Neural progenitor cell (in vitro differentiated cells): ENCODE data around the gene CDK8. TPM values are rescaled to one million over a fixed set of nuclear protein-coding genes. Genes with fewer than 3 reads are reported as not detected.

Experiments
- DNase-seq: peaks from one replicate; pipeline ENCODE4 v3.0.0-alpha.2; 2016; ENCODE audit warnings: low spot score
- H2AFZ ChIP-seq: fragments of 200-600 bp; sonication (generic); replicated peaks from 2 replicates; pipeline ENCODE4 v1.6.1; 2016; ENCODE audit warnings: antibody characterized with exemption
- H3F3A ChIP-seq: fragments of 200-600 bp; sonication (generic); 2 replicates; pipeline ENCODE4 v1.6.1; 2016; ENCODE audit warnings: antibody characterized with exemption, low read depth
- H3K27ac ChIP-seq: fragments of 200-600 bp; sonication (generic); 2 replicates; pipeline ENCODE4 v1.5.1; 2016; ENCODE audit warnings: mild to moderate bottlenecking
- H3K27me3 ChIP-seq: fragments of 200-600 bp; sonication (generic); 2 replicates; pipeline ENCODE4 v1.6.1; 2016; ENCODE audit warnings: mild to moderate bottlenecking, moderate library complexity
- H3K36me3 ChIP-seq: fragments of 200-600 bp; sonication (generic); 2 replicates; pipeline ENCODE4 v1.5.1; 2016
- H3K4me1 ChIP-seq: fragments of 200-600 bp; sonication (generic); 2 replicates; pipeline ENCODE4 v1.6.1; 2016; ENCODE audit warnings: mixed run types
- H3K4me2 ChIP-seq: fragments of 200-600 bp; sonication (generic); 2 replicates; pipeline ENCODE4 v1.6.1; 2016
- H3K4me3 ChIP-seq: fragments of 200-600 bp; sonication (generic); 2 replicates; pipeline ENCODE4 v1.5.1; 2016
- H3K79me2 ChIP-seq: fragments of 200-600 bp; sonication (generic); 2 replicates; pipeline ENCODE4 v1.6.1; 2016; ENCODE audit warnings: low read depth
- H3K9ac ChIP-seq: fragments of 200-600 bp; sonication (generic); 2 replicates; pipeline ENCODE4 v1.6.1; 2016
- H3K9me3 ChIP-seq: fragments of 200-600 bp; sonication (generic); 2 replicates; pipeline ENCODE4 v1.5.1; 2016; ENCODE audit warnings: low read depth
- H4K20me1 ChIP-seq: fragments of 200-600 bp; sonication (generic); 2 replicates; pipeline ENCODE4 v1.6.1; 2016; ENCODE audit warnings: low read depth
- H3K27ac Mint-ChIP-seq: 3 replicates; pipeline ENCODE4 v1.8.0; 2021; ENCODE audit warnings: mixed read lengths
- H3K27me3 Mint-ChIP-seq: 2 replicates; pipeline ENCODE4 v1.8.0; 2022; ENCODE audit warnings: low read depth, mild to moderate bottlenecking, inconsistent platforms, moderate library complexity, mixed read lengths; ENCODE audit not compliant: insufficient read depth
- H3K36me3 Mint-ChIP-seq: 3 replicates; pipeline ENCODE4 v1.8.0; 2021; ENCODE audit warnings: mixed read lengths
- H3K4me1 Mint-ChIP-seq: 3 replicates; pipeline ENCODE4 v1.8.0; 2021; ENCODE audit warnings: mixed read lengths
- H3K4me3 Mint-ChIP-seq: 3 replicates; pipeline ENCODE4 v1.8.0; 2021; ENCODE audit warnings: mild to moderate bottlenecking, moderate library complexity, mixed read lengths
- H3K9me3 Mint-ChIP-seq: 3 replicates; pipeline ENCODE4 v1.8.0; 2020; ENCODE audit warnings: mixed read lengths
- EZH2 ChIP-seq: fragments of 200-600 bp; sonication (generic); IDR thresholded peaks from 2 replicates; pipeline ENCODE4 v1.6.1; 2017; ENCODE audit warnings: antibody characterized with exemption, mild to moderate bottlenecking, moderate library complexity
- EZH2phosphoT487 ChIP-seq: fragments of 200-600 bp; sonication (generic); IDR thresholded peaks from 2 replicates; pipeline ENCODE4 v1.6.1; 2017; ENCODE audit warnings: antibody characterized with exemption
- total RNA-seq: library from RNA; depleted of rRNA; stranded (reverse); fragments of >200 nt; gene quantifications from 2 replicates; pipeline ENCODE4 v1.2.3, GENCODE V29; 2015; ENCODE audit warnings: low replicate concordance
- TF ChIP-seq, protein P1 (sequence below): fragments of 200-600 bp; sonication (generic); IDR thresholded peaks from 2 replicates; pipeline ENCODE4 v1.5.1; 2017; ENCODE audit warnings: antibody characterized with exemption, mild to moderate bottlenecking

CDK8 gene
- total RNA-seq, 1 donor from 2014 or later, result 69.3 TPM

DNA sequence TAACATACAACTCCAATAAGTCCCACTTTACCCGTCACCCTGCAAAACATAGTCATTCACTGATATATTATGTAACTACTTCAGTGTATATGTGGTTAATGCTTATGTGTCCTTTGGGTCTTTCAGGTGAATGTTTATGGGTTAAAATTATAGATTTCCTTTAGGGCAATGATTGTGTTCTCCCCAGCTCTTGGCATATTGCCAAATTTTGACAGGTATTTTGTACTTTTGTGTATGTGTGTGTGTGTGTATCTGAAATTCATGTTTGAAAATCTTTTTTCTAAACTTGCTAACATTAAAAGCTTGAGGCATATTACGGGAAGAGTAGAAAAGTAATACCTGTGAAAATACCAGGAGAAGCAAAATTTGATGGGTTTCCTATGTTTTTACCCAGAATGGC, 8.2 kb downstream of the CDK8 start:
- no peak for DNase-seq
- Histone ChIP-seq H4K20me1 (peaks cover 74% of the 10 kb centered on the region), H3K4me1 (peaks cover 27% of the 10 kb centered on the region), H3K36me3 (no peaks in the 10 kb centered on the region), H3K79me2 (peaks cover 100% of the 10 kb centered on the region), H3K9me3 (no peaks in the 10 kb centered on the region), H2AFZ (no peak overlapping the region), H3F3A (no peaks in the 10 kb centered on the region), H3K9ac (no peak overlapping the region), H3K27me3 (no peaks in the 10 kb centered on the region), H3K4me2 (no peak overlapping the region), H3K27ac (no peak overlapping the region), H3K4me3 (no peak overlapping the region)
- TF ChIP-seq, protein P1, sequence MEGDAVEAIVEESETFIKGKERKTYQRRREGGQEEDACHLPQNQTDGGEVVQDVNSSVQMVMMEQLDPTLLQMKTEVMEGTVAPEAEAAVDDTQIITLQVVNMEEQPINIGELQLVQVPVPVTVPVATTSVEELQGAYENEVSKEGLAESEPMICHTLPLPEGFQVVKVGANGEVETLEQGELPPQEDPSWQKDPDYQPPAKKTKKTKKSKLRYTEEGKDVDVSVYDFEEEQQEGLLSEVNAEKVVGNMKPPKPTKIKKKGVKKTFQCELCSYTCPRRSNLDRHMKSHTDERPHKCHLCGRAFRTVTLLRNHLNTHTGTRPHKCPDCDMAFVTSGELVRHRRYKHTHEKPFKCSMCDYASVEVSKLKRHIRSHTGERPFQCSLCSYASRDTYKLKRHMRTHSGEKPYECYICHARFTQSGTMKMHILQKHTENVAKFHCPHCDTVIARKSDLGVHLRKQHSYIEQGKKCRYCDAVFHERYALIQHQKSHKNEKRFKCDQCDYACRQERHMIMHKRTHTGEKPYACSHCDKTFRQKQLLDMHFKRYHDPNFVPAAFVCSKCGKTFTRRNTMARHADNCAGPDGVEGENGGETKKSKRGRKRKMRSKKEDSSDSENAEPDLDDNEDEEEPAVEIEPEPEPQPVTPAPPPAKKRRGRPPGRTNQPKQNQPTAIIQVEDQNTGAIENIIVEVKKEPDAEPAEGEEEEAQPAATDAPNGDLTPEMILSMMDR, result no peak
- TF ChIP-seq EZH2 (no peak), EZH2phosphoT487 (no peak)
- H3K36me3 Mint-ChIP-seq, result peaks cover 9% of the 10 kb centered on the region
- no peak overlapping the region for H3K4me3 Mint-ChIP-seq
- H3K4me1 Mint-ChIP-seq, result peaks cover 12% of the 10 kb centered on the region
- H3K9me3 Mint-ChIP-seq, result peaks cover 13% of the 10 kb centered on the region
- no peaks in the 10 kb centered on the region for H3K27me3 Mint-ChIP-seq
- H3K27ac Mint-ChIP-seq, result no peak overlapping the region

DNA sequence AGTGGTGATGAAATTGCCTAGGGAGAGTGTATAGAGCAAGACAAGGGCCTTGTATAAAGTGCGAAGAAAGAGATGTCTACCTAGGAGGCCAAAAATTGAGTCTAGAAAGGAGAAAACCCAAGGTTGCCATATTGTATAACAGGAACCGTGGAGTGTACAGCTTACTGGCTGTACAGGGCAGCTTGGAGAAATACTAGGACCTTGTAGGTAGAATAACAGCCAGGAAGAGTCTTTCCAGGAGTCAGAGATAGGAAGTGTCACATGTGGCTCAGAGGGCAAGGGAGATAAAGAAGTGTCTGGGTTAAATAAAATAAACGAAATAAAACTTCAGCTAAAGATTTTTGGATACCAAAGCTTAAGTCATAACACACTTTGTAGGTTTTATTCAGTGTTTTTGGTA, 12.4 kb downstream of the CDK8 start:
- no peak overlapping the region for H3K4me2 ChIP-seq
- Mint-ChIP-seq H3K27ac (no peak overlapping the region), H3K4me3 (no peak overlapping the region), H3K36me3 (peaks cover 11% of the 10 kb centered on the region), H3K9me3 (peaks cover 20% of the 10 kb centered on the region), H3K4me1 (no peaks in the 10 kb centered on the region), H3K27me3 (no peaks in the 10 kb centered on the region)
- H3K9ac ChIP-seq, result no peak overlapping the region
- TF ChIP-seq EZH2phosphoT487, result no peak
- TF ChIP-seq, protein P1, result no peak
- no peak for TF ChIP-seq EZH2
- H3K79me2 ChIP-seq, result peaks cover 100% of the 10 kb centered on the region
- H3K27me3 ChIP-seq, result no peaks in the 10 kb centered on the region
- no peak overlapping the region for H3K4me3 ChIP-seq
- no peak overlapping the region for H2AFZ ChIP-seq
- H3K36me3 ChIP-seq, result no peaks in the 10 kb centered on the region
- H3K27ac ChIP-seq, result no peak overlapping the region
- H3K4me1 ChIP-seq, result no peaks in the 10 kb centered on the region
- peaks cover 67% of the 10 kb centered on the region for H4K20me1 ChIP-seq
- H3K9me3 ChIP-seq, result no peaks in the 10 kb centered on the region
- no peak for DNase-seq
- H3F3A ChIP-seq, result no peaks in the 10 kb centered on the region

DNA sequence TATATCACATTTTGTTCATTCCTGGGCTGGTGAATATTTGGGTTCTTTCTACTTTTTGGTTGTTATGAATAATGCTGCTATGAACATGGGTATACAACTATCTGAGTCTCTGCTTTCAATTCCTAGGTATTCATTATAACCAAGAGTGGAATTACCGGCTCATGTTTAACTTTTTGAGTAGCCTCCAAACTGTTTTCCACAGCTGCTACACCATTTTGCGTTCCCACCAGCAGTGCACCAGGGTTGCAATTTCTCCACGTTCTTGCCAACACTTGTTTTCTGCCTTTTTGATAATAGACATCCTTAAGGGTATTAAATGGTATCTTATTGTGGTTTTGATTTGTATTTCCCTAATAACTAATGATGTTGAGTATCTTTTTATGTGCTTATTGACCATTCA, 16.8 kb downstream of the CDK8 start:
- Histone ChIP-seq H3K4me3 (no peak overlapping the region), H4K20me1 (peaks cover 65% of the 10 kb centered on the region), H2AFZ (no peak overlapping the region), H3F3A (no peaks in the 10 kb centered on the region), H3K27me3 (no peaks in the 10 kb centered on the region), H3K36me3 (no peaks in the 10 kb centered on the region), H3K79me2 (peaks cover 100% of the 10 kb centered on the region), H3K4me2 (no peak overlapping the region), H3K27ac (no peak overlapping the region), H3K9me3 (no peaks in the 10 kb centered on the region), H3K9ac (no peak overlapping the region), H3K4me1 (no peaks in the 10 kb centered on the region)
- H3K4me3 Mint-ChIP-seq, result no peak overlapping the region
- no peak for DNase-seq
- no peak overlapping the region for H3K27ac Mint-ChIP-seq
- H3K9me3 Mint-ChIP-seq, result peaks cover 15% of the 10 kb centered on the region
- H3K4me1 Mint-ChIP-seq, result no peaks in the 10 kb centered on the region
- TF ChIP-seq EZH2phosphoT487 (no peak), EZH2 (no peak)
- TF ChIP-seq, protein P1, result no peak
- peaks cover 7% of the 10 kb centered on the region for H3K36me3 Mint-ChIP-seq
- no peaks in the 10 kb centered on the region for H3K27me3 Mint-ChIP-seq

DNA sequence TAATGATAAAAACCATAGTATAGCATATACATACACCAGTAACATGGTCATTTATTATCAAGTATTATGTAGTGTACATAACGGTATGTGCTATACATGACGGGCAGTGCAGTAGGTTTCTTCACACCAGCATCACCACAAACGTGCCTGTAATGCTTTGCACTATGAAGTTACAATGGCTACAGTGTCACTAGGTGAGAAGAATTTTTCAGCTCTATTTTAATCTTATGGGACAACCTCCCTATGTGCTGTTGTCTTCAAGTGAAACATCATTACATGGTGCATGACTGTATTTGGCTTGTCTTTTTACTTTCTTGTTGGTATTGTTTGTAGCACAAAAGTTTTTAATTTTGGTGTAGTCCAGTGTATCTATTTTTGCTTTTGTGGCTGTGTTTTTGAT, 18.7 kb downstream of the CDK8 start:
- Histone ChIP-seq H3F3A (no peaks in the 10 kb centered on the region), H4K20me1 (peaks cover 62% of the 10 kb centered on the region)
- TF ChIP-seq, protein P1, result no peak
- no peak for TF ChIP-seq EZH2
- no peak for TF ChIP-seq EZH2phosphoT487

More for the DNA sequence above, 18.7 kb downstream of the CDK8 start:
- Histone ChIP-seq H3K4me3 (no peak overlapping the region), H3K4me2 (no peak overlapping the region), H3K27ac (no peak overlapping the region), H3K9ac (no peak overlapping the region), H3K27me3 (no peaks in the 10 kb centered on the region), H3K9me3 (no peaks in the 10 kb centered on the region), H3K4me1 (no peaks in the 10 kb centered on the region), H3K36me3 (no peaks in the 10 kb centered on the region), H2AFZ (no peak overlapping the region), H3K79me2 (peaks cover 100% of the 10 kb centered on the region)
- Mint-ChIP-seq H3K27ac (no peak overlapping the region), H3K27me3 (no peaks in the 10 kb centered on the region), H3K9me3 (peaks cover 24% of the 10 kb centered on the region), H3K4me3 (no peak overlapping the region), H3K36me3 (peaks cover 16% of the 10 kb centered on the region), H3K4me1 (no peaks in the 10 kb centered on the region)
- no peak for DNase-seq
